Colonic mucosa (tissue), 4 donors: ENCODE measurements around the gene ITFG1. TPM values are rescaled to one million over a fixed set of nuclear protein-coding genes. Genes with fewer than 3 reads are reported as not detected.

Source experiments
- DNase-seq: peaks from one replicate; pipeline ENCODE4 v3.0.0-alpha.2; 2020
- H3K27ac ChIP-seq: fragments of 200-600 bp; one replicate; pipeline ENCODE4 v1.8.0; 2021
- H3K27me3 ChIP-seq: fragments of 200-600 bp; one replicate; pipeline ENCODE4 v1.8.0; 2021
- H3K36me3 ChIP-seq: fragments of 200-600 bp; one replicate; pipeline ENCODE4 v1.8.0; 2021
- H3K4me1 ChIP-seq: fragments of 200-600 bp; one replicate; pipeline ENCODE4 v1.8.0; 2021; ENCODE audit warnings: mild to moderate bottlenecking
- H3K4me3 ChIP-seq: fragments of 200-600 bp; one replicate; pipeline ENCODE4 v1.8.0; 2021
- H3K9ac ChIP-seq, 2 donors: one replicate each; pipeline ENCODE4 v1.7.0; 2013; ENCODE audit warnings: control low read depth in 2 of 2, low read depth in 2 of 2, low read length in 2 of 2
- H3K9me3 ChIP-seq: fragments of 200-600 bp; one replicate; pipeline ENCODE4 v1.8.0; 2021
- intact Hi-C: fragments of 100-400 bp; cut with DNase I; formaldehyde crosslinking; loops from one replicate; pipeline ENCODE4 v1.14.1; 2022
- total RNA-seq, 2 donors: library from RNA; stranded (reverse); fragmentation: NEBNext Ultra II Directional in 1 of 2; extraction: Animal tissue kit (Norgen Biotek cat#: 25700) in 1 of 2; gene quantifications; one replicate each; pipeline ENCODE4 v1.2.1, GENCODE V29; 2021
- TF ChIP-seq, protein P1 (sequence below): fragments of 200-600 bp; IDR thresholded peaks from one replicate; pipeline ENCODE4 v1.8.0; 2022; ENCODE audit warnings: antibody characterized with exemption, mild to moderate bottlenecking
- donor health status: healthy.
- donor health status: DM: no; HTN: no; CAD: no.
- donor health status: DM: no; HTN: no; CAD: no.

ITFG1 gene
- total RNA-seq, 2 donors from 2014 or later, result 45.9 to 92.0 TPM

DNA sequence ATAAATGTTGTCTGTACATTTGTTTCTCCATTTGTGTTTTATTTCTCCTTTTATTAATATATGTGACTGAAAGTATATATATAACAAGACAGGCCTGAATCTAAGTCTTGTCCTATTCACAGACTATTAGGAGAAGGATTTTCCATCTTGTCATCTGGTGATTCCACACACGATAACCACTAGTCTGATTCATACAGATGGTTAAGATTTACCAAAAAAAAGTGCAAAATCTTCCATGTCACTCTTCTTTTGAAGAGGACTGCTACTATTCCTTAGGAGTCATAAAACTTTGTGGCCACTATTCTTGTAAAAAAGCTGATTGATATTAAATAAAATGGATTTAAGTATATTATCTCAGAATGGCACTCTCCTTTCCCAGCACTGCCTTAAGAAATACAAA is 156.3 kb downstream of the ITFG1 start:
- H3K27ac ChIP-seq, result no peak overlapping the region
- DNase-seq, result no peak
- H3K4me3 ChIP-seq, result no peak overlapping the region
- no peaks in the 10 kb centered on the region for H3K27me3 ChIP-seq
- H3K9ac ChIP-seq, result no peak overlapping the region
- no peaks in the 10 kb centered on the region for H3K36me3 ChIP-seq
- H3K4me1 ChIP-seq, result no peaks in the 10 kb centered on the region
- intact Hi-C loops, result no loop called here
- TF ChIP-seq, protein P1, sequence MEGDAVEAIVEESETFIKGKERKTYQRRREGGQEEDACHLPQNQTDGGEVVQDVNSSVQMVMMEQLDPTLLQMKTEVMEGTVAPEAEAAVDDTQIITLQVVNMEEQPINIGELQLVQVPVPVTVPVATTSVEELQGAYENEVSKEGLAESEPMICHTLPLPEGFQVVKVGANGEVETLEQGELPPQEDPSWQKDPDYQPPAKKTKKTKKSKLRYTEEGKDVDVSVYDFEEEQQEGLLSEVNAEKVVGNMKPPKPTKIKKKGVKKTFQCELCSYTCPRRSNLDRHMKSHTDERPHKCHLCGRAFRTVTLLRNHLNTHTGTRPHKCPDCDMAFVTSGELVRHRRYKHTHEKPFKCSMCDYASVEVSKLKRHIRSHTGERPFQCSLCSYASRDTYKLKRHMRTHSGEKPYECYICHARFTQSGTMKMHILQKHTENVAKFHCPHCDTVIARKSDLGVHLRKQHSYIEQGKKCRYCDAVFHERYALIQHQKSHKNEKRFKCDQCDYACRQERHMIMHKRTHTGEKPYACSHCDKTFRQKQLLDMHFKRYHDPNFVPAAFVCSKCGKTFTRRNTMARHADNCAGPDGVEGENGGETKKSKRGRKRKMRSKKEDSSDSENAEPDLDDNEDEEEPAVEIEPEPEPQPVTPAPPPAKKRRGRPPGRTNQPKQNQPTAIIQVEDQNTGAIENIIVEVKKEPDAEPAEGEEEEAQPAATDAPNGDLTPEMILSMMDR, result no peak
- H3K9me3 ChIP-seq, result no peaks in the 10 kb centered on the region

DNA sequence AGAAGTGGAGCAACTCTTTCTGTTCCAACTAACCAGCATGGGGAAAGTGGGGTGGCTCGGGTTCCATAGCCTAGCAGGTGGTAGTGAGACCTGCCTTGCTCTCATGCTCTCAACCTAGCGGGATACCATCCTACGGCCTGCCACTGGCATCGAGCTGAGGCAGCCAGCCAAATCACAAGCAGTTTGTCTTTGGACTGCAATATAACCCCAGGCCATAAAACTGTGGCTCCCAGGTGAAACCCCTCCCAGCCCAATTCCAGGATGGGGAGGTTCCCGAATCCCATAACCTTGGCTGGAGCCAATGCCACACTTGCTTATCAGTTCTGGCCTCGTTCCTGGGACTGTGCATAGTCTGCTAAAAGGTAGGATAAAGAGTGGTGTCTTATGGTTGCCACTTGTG is 161.3 kb downstream of the ITFG1 start:
- DNase-seq, result peak; percentile 79
- Histone ChIP-seq H3K9ac (no peak overlapping the region), H3K4me3 (peak overlapping the region; percentile 4), H3K9me3 (no peaks in the 10 kb centered on the region), H3K27me3 (no peaks in the 10 kb centered on the region), H3K36me3 (no peaks in the 10 kb centered on the region), H3K4me1 (no peaks in the 10 kb centered on the region), H3K27ac (no peak overlapping the region)
- intact Hi-C loops, result no loop called here
- TF ChIP-seq, protein P1, result no peak

DNA sequence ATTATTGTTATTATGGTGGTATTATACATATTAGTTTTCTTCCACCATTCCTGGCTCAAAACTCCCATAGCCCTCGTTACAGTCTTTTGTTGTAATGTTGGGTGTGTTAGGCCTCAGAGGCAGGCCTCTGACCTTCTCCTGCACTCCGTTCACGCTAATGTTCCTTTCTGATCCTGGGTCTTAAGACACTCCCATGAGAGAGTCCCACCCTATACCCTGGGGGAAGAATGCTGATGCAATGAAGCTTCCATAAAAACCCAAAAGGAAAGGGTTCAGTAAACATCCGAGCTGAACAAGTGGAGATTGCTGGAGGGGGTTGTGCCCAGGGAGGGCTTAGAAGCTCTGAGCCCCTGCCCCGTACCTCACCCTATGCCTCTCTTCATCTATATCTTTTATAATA is 175.9 kb downstream of the ITFG1 start:
- intact Hi-C loops, result no loop called here
- Histone ChIP-seq H3K9me3 (no peaks in the 10 kb centered on the region), H3K27me3 (no peaks in the 10 kb centered on the region), H3K36me3 (no peaks in the 10 kb centered on the region), H3K9ac (no peak overlapping the region), H3K4me3 (no peak overlapping the region), H3K27ac (no peak overlapping the region), H3K4me1 (no peaks in the 10 kb centered on the region)
- TF ChIP-seq, protein P1, result no peak
- no peak for DNase-seq

DNA sequence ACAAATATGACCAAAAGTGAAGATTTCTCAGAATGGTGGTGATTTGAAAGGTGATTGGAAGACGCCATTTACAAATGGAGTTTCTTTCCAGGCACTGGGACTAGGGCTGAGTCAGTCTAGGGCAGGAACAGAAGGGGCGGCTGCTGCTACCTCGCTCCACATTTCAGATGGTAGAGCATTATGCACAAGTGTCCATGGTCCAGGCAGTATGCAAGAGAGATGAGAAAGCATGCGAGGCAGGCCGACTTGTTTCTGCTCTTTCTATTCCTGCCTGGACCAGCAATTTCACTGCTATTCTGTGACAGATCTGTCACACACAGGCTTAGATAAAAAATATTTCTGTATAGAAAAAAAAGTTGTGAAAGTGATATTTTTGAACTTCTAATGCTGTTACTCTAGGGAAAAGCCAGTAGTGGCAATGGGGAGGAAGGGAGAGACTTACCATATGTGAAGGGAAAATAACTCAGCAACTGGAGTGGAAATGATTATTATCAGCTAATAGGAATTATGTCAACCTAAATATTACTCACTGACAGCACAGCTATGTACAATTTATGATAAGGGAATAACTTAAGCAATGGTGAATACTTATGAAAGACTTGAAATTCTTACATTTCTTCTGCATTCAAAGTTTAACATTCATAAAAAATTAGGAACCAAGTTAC is 182.4 kb downstream of the ITFG1 start:
- no peak overlapping the region for H3K27ac ChIP-seq
- no peak overlapping the region for H3K9ac ChIP-seq
- DNase-seq, result no peak
- intact Hi-C loops, result no loop called here
- H3K36me3 ChIP-seq, result no peaks in the 10 kb centered on the region
- no peaks in the 10 kb centered on the region for H3K4me1 ChIP-seq
- no peak overlapping the region for H3K4me3 ChIP-seq
- no peaks in the 10 kb centered on the region for H3K27me3 ChIP-seq
- no peaks in the 10 kb centered on the region for H3K9me3 ChIP-seq
- TF ChIP-seq, protein P1, result no peak

DNA sequence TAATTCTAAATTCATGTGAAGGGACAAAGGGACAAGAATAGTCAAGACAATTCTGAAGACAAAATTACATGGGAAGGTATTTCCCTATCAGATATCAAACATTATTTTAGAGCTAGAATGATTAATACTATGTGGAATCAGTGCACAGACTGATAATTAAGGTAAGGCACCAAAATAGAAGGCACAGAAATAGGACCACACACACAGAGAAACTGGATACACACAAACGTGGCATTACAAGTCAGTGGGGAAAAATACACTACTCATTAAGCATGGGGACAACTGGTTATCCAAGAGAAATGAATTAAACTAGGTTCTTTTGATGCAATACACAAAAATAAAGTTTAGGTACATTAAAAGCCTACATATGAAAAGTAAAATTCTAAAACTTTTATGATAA is 184.3 kb downstream of the ITFG1 start:
- H3K27me3 ChIP-seq, result no peaks in the 10 kb centered on the region
- intact Hi-C loops, result no loop called here
- TF ChIP-seq, protein P1, result no peak

More for the DNA sequence above, 184.3 kb downstream of the ITFG1 start:
- Histone ChIP-seq H3K4me3 (no peak overlapping the region), H3K9me3 (no peaks in the 10 kb centered on the region), H3K9ac (no peak overlapping the region), H3K36me3 (no peaks in the 10 kb centered on the region), H3K27ac (no peak overlapping the region), H3K4me1 (no peaks in the 10 kb centered on the region)
- no peak for DNase-seq
